ENCODE results near the gene WBP1L. TPM values are rescaled to one million over a fixed set of nuclear protein-coding genes. Genes with fewer than 3 reads are reported as not detected.
"Not testable (repeated sequence)": the region's sequence is repeated elsewhere in the genome, so short reads cannot be mapped to it uniquely, and the experiment has no call there.

Gene WBP1L
- total RNA-seq, 2 donors from 2014 or later: 136 to 168 TPM

DNA sequence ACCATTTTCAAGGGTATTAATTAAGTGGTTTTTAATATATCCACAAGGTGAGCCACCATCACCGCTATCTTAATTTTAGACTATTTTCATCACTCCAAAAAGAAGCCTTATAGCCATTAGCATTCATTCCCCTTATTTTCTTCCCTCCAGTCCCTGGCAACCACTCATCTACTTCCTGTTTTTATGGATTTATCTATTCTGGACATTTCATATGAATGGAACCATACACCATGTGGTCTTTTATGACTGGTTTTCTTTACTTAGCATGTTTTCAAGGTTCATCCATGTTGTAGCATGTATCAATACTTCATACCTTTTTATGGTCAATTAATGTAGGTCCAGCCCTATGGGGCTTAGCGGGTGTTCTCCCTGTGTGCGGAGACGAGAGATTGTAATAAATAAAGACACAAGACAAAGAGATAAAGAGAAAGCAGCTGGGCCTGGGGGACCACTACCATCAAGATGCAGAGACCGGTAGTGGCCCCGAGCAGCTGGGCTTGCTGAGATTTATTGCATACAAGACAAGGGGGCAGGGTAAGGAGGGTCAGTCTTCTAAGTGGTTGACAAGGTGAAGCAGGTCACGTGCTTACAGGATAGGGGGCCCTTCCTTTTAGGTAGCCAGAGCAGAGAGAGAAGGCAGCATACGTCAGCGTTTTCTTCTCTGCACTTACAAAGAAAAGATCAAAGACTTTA lies 14.6 kb downstream of the WBP1L start:
- Histone ChIP-seq H3K4me1 (replicated peaks) (no peaks in the 10 kb centered on the region), H3K27me3 (replicated peaks; ENCODE audit: insufficient read depth) (no peaks in the 10 kb centered on the region), H3K9me3 (no peaks in the 10 kb centered on the region), H3K36me3 (no peaks in the 10 kb centered on the region), H3K4me3 (no peak overlapping the region), H3K27ac (peak overlapping the region; percentile 40 to 52)
- TF ChIP-seq POLR2A (IDR thresholded peaks at IDR 0.05) (no peak), POLR2AphosphoS5 (IDR thresholded peaks at IDR 0.05) (no peak), CTCF (IDR thresholded peaks at IDR 0.05) (no peak)
- intact Hi-C loops (cut with DNase I): no loop called here
- 57% methylated on average over 9 of the region's 9 CpGs for WGBS
- no peak for DNase-seq (ENCODE audit: low spot score)

GRCh38 chr10:102758933-102759262 lies 15.2 kb downstream of the WBP1L start:
- DNase-seq (ENCODE audit: low spot score); H3K4me3 ChIP-seq; H3K36me3 ChIP-seq; H3K4me1 ChIP-seq (replicated peaks); H3K9me3 ChIP-seq; intact Hi-C loops (cut with DNase I); H3K27me3 ChIP-seq (replicated peaks; ENCODE audit: insufficient read depth): not testable (repeated sequence)
- H3K27ac ChIP-seq: peak overlapping the region; percentile 40 to 52
- TF ChIP-seq POLR2AphosphoS5 (IDR thresholded peaks at IDR 0.05): peak; percentile 51
- 51% methylated on average over 12 of the region's 12 CpGs for WGBS

DNA sequence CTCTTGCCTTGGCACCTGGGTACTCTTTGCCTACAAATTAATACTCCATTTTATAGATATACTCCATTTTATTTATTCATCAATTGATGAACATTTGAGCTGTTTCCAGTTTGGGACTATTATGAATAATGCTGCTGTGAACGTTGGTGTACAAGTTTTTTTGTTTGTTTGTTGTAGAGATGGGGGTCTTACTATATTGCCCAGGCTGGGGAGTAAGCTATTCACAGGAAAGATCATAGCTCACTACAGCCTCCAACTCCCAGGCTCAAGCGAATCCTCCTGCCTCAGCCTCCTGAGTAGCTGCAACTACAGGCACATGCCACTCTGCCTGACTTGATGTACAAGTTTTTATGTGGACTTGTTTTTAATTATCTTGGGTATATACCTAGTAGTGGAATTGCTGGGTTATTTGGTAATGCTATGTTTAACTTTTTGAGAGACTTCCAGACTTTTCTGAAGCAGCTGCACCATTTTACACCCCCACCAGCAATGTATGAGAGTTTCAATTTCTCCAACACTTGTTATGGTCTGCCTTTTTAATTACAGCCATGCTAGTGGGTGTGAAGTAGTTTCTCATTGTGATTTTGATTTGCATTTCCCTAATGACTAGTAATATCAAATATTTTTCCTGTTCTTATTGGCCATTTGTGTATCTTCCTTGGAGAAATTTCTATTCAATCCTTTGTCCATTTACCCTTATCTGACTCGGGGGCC lies 15.9 kb downstream of the WBP1L start:
- DNase-seq (ENCODE audit: low spot score): no peak
- Histone ChIP-seq H3K9me3 (no peaks in the 10 kb centered on the region), H3K27me3 (replicated peaks; ENCODE audit: insufficient read depth) (no peaks in the 10 kb centered on the region), H3K4me1 (replicated peaks) (no peaks in the 10 kb centered on the region), H3K4me3 (no peak overlapping the region), H3K36me3 (no peaks in the 10 kb centered on the region), H3K27ac (peak overlapping the region; percentile 40 to 43)
- intact Hi-C loops (cut with DNase I): no loop called here
- TF ChIP-seq CTCF (IDR thresholded peaks at IDR 0.05) (no peak), POLR2AphosphoS5 (IDR thresholded peaks at IDR 0.05) (no peak), POLR2A (IDR thresholded peaks at IDR 0.05) (no peak)
- 93% methylated on average over 3 of the region's 3 CpGs for WGBS

DNA sequence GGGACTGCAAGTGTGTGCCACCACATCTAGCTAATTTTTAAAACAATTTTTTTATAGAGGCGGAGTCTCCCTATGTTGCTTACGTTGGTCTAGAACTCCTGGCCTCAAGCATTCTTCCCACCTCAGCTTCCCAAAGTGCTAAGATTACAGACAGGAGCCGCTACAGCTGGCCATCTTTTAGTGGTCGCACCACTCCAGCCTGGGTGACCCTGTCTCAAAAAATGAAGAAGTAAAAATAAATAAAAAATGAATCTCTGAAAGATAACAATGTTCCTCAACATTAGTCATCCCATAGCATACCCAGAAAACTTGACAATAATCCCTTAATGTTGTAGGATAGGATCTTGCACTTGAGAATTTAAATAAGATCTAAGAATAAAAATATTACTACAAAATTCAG lies 18.2 kb downstream of the WBP1L start:
- DNase-seq (ENCODE audit: low spot score): no peak
- TF ChIP-seq POLR2A (IDR thresholded peaks at IDR 0.05): no peak
- TF ChIP-seq POLR2AphosphoS5 (IDR thresholded peaks at IDR 0.05): no peak
- Histone ChIP-seq H3K27ac (no peak overlapping the region), H3K9me3 (no peaks in the 10 kb centered on the region), H3K4me1 (replicated peaks) (no peaks in the 10 kb centered on the region), H3K27me3 (replicated peaks; ENCODE audit: insufficient read depth) (no peaks in the 10 kb centered on the region), H3K36me3 (no peaks in the 10 kb centered on the region), H3K4me3 (no peak overlapping the region)
- WGBS: 95% methylated on average over 4 of the region's 4 CpGs
- intact Hi-C loops (cut with DNase I): no loop called here

- intact Hi-C loops (cut with DNase I): no loop called here
- H3K4me3 ChIP-seq: no peak overlapping the region
- H3K9me3 ChIP-seq: no peaks in the 10 kb centered on the region
- 77% methylated on average over 7 of the region's 7 CpGs for WGBS
- no peaks in the 10 kb centered on the region for H3K4me1 ChIP-seq (replicated peaks)
- no peaks in the 10 kb centered on the region for H3K27me3 ChIP-seq (replicated peaks; ENCODE audit: insufficient read depth)
- H3K27ac ChIP-seq: no peak overlapping the region
- no peaks in the 10 kb centered on the region for H3K36me3 ChIP-seq
- no peak for TF ChIP-seq CTCF (IDR thresholded peaks at IDR 0.05)
- TF ChIP-seq POLR2AphosphoS5 (IDR thresholded peaks at IDR 0.05): no peak
- no peak for DNase-seq (ENCODE audit: low spot score)
These were observed 18.8 kb downstream of the WBP1L start for GRCh38 chr10:102762401-102763015.
